Right lobe of liver (tissue), 6 donors: ENCODE measurements around the gene BMPER. TPM values are rescaled to one million over a fixed set of nuclear protein-coding genes. Genes with fewer than 3 reads are reported as not detected.

Experiments used
- ATAC-seq, 4 donors: fragments of 200-7000 bp; cut with Tn5 transposase; one replicate each; pipeline ENCODE4 v1.9.1; 2020; ENCODE audit warnings: mild to moderate bottlenecking in 4 of 4, moderate library complexity in 4 of 4
- DNase-seq, 3 donors: peaks; one replicate each; pipeline ENCODE4 v3.0.0-alpha.2; 2020
- H3K27ac ChIP-seq, 3 donors: fragments of 200-600 bp; one replicate each; pipeline ENCODE4 v1.8.0; 2022
- H3K27me3 ChIP-seq, 2 donors: fragments of 200-600 bp; one replicate each; pipeline ENCODE4 v1.8.0; 2022
- H3K36me3 ChIP-seq, 4 donors: fragments of 200-600 bp; sonication (generic) in 1 of 4; one replicate each; pipeline versions ENCODE4 v1.5.1 to v1.8.0; 2017 to 2022; ENCODE audit warnings: control low read depth in 1 of 4
- H3K4me1 ChIP-seq, 4 donors: fragments of 200-600 bp; sonication (generic) in 1 of 4; one replicate each; pipeline versions ENCODE4 v1.5.1 to v1.8.0; 2017 to 2022; ENCODE audit warnings: control low read depth in 1 of 4
- H3K4me3 ChIP-seq, 3 donors: fragments of 200-600 bp; one replicate each; pipeline ENCODE4 v1.8.0; 2022
- H3K9me3 ChIP-seq, 4 donors: fragments of 200-600 bp; sonication (generic) in 1 of 4; one replicate each; pipeline versions ENCODE4 v1.5.1 to v1.8.0; 2017 to 2022; ENCODE audit warnings: control low read depth in 1 of 4
- CTCF ChIP-seq, 4 donors: fragments of 200-600 bp in 3 of 4; fragments of 450-650 bp in 1 of 4; IDR thresholded peaks; one replicate each; pipeline versions ENCODE4 v1.5.1 to v1.8.0; 2016 to 2022; ENCODE audit warnings: antibody characterized with exemption in 4 of 4, mild to moderate bottlenecking in 2 of 4
- POLR2A ChIP-seq: fragments of 450-650 bp; IDR thresholded peaks from one replicate; pipeline ENCODE4 v1.6.1; 2017; ENCODE audit warnings: antibody characterized with exemption, mild to moderate bottlenecking
- WGBS: methylation state at CpG from one replicate; pipeline ENCODE4 v1.1.6; 2018; ENCODE audit warnings: low coverage, low lambda C conversion rate; ENCODE audit not compliant: insufficient coverage; ENCODE audit errors: missing lambda C conversion rate; 5-methylcytosine and 5-hydroxymethylcytosine counted together
- intact Hi-C, 2 donors: fragments of 100-400 bp; cut with DNase I; formaldehyde crosslinking; loops; one replicate each; pipeline versions ENCODE4 v1.11.2 to v1.14.1; 2022
- total RNA-seq, 6 experiments: library from RNA; depleted of rRNA in 2 of 6; stranded (reverse); fragments of >200 nt in 2 of 6; fragmentation: NEBNext Ultra II Directional in 3 of 6; extraction: Animal tissue kit (Norgen Biotek cat#: 25700) in 3 of 6; gene quantifications; one replicate each; pipeline versions ENCODE4 v1.1.0 to v1.2.4, GENCODE V29; 2016 to 2023
- donor health status: DM: no; HTN: yes; CAD: no.
- donor health status: DM: no; HTN: no; CAD: no.
- donor health status: DM: no; HTN: no; CAD: no.
- donor health status: DM: no; HTN: yes; CAD: no.
- donor health status: DM: no; HTN: yes; CAD: no.

The BMPER gene
- total RNA-seq, 6 experiments from 2014 or later = 5.8 to 17.1 (median 10.4) TPM

DNA sequence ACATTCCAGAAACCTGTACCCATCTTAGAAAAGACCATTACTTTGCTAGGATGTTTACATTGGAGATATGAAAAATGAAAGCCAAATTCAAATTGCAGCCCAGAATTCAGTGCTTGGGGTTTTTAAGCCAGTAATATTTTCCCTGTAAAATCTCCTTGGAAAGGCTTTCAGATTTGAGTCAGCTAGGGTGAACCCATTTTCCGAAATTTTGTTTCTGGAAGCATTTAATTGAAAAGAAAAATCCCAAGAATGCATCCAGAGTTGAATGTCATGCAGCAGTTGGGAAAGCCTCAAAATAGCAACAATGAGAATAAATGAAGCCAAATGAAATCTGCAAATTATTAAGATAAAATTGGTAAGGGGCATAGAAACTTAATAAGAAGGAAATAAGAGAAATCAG, 106.4 kb downstream of the BMPER start:
- DNase-seq (no peak), ATAC-seq (no peak)
- no peaks in the 10 kb centered on the region for H3K4me1 ChIP-seq
- H3K9me3 ChIP-seq = no peaks in the 10 kb centered on the region
- no peak overlapping the region for H3K27ac ChIP-seq
- peaks cover 0 to 4% of the 10 kb centered on the region in 2 donors for H3K27me3 ChIP-seq
- H3K4me3 ChIP-seq = no peak overlapping the region
- WGBS = 56% methylated on average over 1 of the region's 1 CpG
- intact Hi-C loops = no loop called here
- no peaks in the 10 kb centered on the region for H3K36me3 ChIP-seq
- TF ChIP-seq CTCF (IDR thresholded peaks at IDR 0.05) (no peak), POLR2A (no peak)

- Histone ChIP-seq H3K9me3 (no peaks in the 10 kb centered on the region), H3K27me3 (peaks cover 0 to 4% of the 10 kb centered on the region in 2 donors), H3K36me3 (no peaks in the 10 kb centered on the region), H3K4me3 (no peak overlapping the region), H3K4me1 (no peaks in the 10 kb centered on the region), H3K27ac (no peak overlapping the region)
- no peak for ATAC-seq
- TF ChIP-seq CTCF (IDR thresholded peaks at IDR 0.05) (no peak), POLR2A (no peak)
- DNase-seq = no peak
- WGBS = 80% methylated on average over 1 of the region's 1 CpG
- intact Hi-C loops = no loop called here
Measured at GRCh38 chr7:34013421-34013820, 108.1 kb downstream of the BMPER start.

DNA sequence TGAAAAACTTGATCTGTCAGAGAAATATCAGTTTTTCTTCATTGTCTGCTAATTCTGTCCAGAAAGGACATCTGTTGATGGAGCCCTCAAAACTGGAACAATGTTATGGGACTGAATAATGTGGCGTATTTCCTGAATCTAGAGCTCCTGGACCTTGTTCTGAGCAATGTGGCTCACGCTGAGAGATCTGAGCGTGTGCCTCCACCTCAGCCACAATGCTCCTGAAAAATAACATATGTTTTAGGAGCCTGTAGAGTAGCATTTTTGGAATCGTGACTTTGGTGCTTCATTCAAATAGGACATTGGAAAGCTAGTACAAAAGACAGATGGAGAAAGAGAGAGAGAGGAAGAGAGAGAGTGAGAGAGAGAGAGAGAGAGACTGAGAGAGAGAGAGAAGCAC, 110.3 kb downstream of the BMPER start:
- intact Hi-C loops = no loop called here
- TF ChIP-seq POLR2A = no peak
- TF ChIP-seq CTCF (IDR thresholded peaks at IDR 0.05) = no peak
- no peak overlapping the region for H3K27ac ChIP-seq
- H3K27me3 ChIP-seq = peaks cover 0 to 4% of the 10 kb centered on the region in 2 donors
- H3K4me3 ChIP-seq = no peak overlapping the region
- H3K4me1 ChIP-seq = no peaks in the 10 kb centered on the region
- DNase-seq (no peak), ATAC-seq (no peak)
- H3K9me3 ChIP-seq = no peaks in the 10 kb centered on the region
- WGBS = 64% methylated on average over 4 of the region's 4 CpGs
- H3K36me3 ChIP-seq = no peaks in the 10 kb centered on the region

GRCh38 chr7:34016876-34017275, 111.5 kb downstream of the BMPER start:
- TF ChIP-seq POLR2A (no peak), CTCF (IDR thresholded peaks at IDR 0.05) (no peak)
- WGBS = 56% methylated on average over 3 of the region's 3 CpGs
- no peaks in the 10 kb centered on the region for H3K9me3 ChIP-seq
- H3K4me1 ChIP-seq = no peaks in the 10 kb centered on the region
- H3K4me3 ChIP-seq = no peak overlapping the region
- DNase-seq = no peak
- no peaks in the 10 kb centered on the region for H3K36me3 ChIP-seq
- no peak overlapping the region for H3K27ac ChIP-seq
- no peak for ATAC-seq
- intact Hi-C loops = no loop called here
- peaks cover 0 to 4% of the 10 kb centered on the region in 2 donors for H3K27me3 ChIP-seq

- 76% methylated on average over 7 of the region's 7 CpGs for WGBS
- no peak for DNase-seq
- Histone ChIP-seq H3K36me3 (no peaks in the 10 kb centered on the region), H3K9me3 (no peaks in the 10 kb centered on the region), H3K4me1 (no peaks in the 10 kb centered on the region), H3K27me3 (no peaks in the 10 kb centered on the region), H3K27ac (no peak overlapping the region), H3K4me3 (no peak overlapping the region)
- ATAC-seq = no peak
- TF ChIP-seq POLR2A (no peak), CTCF (IDR thresholded peaks at IDR 0.05) (no peak)
- intact Hi-C loops = no loop called here
Measured at GRCh38 chr7:34019301-34019790, 114.0 kb downstream of the BMPER start.
